Endothelial cell of umbilical vein (primary cell): ENCODE measurements around the gene DAB1. TPM values are rescaled to one million over a fixed set of nuclear protein-coding genes. Genes with fewer than 3 reads are reported as not detected.

Experiments
- BruUV-seq: library from RNA; stranded (reverse); fragments of 400-500 nt; replicated peaks from 2 replicates; lab custom pipeline; 2021; lab: Mats Ljungman, UMichigan
- CTCF ChIA-PET: fragments of 300-600, 350-600 bp; sonication (Branson Sonifier 250); formaldehyde crosslinking; loops from one replicate; lab custom pipeline; 2021; ENCODE audit warnings: antibody characterized with exemption, inconsistent platforms; lab: Charles Lee
- POLR2A ChIA-PET: fragments of 300-600, 350-600 bp; sonication (Branson Sonifier 250); formaldehyde crosslinking; loops from one replicate; lab custom pipeline; 2021; ENCODE audit warnings: antibody characterized with exemption, inconsistent platforms; lab: Charles Lee
- DNase-seq: peaks from one replicate; pipeline ENCODE4 v3.0.0-alpha.2; 2011; ENCODE audit warnings: low read depth, low spot score
- FAIRE-seq: peaks from 2 replicates; lab custom pipeline; 2011; peaks lifted over from hg19 to GRCh38; lab: Jason Lieb, UNC
- H2AFZ ChIP-seq: 2 replicates; pipeline ENCODE4 v1.6.0; 2012; ENCODE audit warnings: low read depth, low read length, control low read depth, inconsistent platforms
- H3K27ac ChIP-seq: 2 replicates; pipeline ENCODE4 v1.5.1; 2011; ENCODE audit warnings: low read depth, mild to moderate bottlenecking, control low read depth, low read length, moderate library complexity; ENCODE audit not compliant: insufficient read depth
- H3K27me3 ChIP-seq, 2 experiments: 2 replicates each; pipeline versions ENCODE4 v1.6.0 to v1.6.1; 2011; ENCODE audit warnings: low read length in 2 of 2, mixed read lengths in 1 of 2; ENCODE audit not compliant: control insufficient read depth in 2 of 2, insufficient read depth in 2 of 2
- H3K36me3 ChIP-seq, 2 experiments: 2 replicates in 1 of 2; 3 replicates in 1 of 2; pipeline ENCODE4 v1.5.1; 2011; ENCODE audit warnings: low read length in 2 of 2, mild to moderate bottlenecking in 1 of 2, moderate library complexity in 1 of 2; ENCODE audit not compliant: control insufficient read depth in 2 of 2, insufficient read depth in 2 of 2; ENCODE audit errors: extremely low read depth in 1 of 2
- H3K4me1 ChIP-seq: 3 replicates; pipeline ENCODE4 v1.5.1; 2011; ENCODE audit warnings: mild to moderate bottlenecking, low read length; ENCODE audit not compliant: control insufficient read depth, insufficient read depth; ENCODE audit errors: extremely low read depth
- H3K4me2 ChIP-seq: 2 replicates; pipeline ENCODE4 v1.6.1; 2011; ENCODE audit warnings: low read length, control low read depth, mixed read lengths; ENCODE audit not compliant: insufficient read depth
- H3K4me3 ChIP-seq, 3 experiments: fragments of 200-600 bp in 1 of 3; sonication (generic), shearing (Covaris generic) in 1 of 3; replicated peaks in 1 of 3; 2 replicates each; pipeline ENCODE4 v1.5.1; 2011 to 2016; ENCODE audit warnings: control low read depth in 3 of 3, low read length in 3 of 3, mild to moderate bottlenecking in 2 of 3, inconsistent platforms in 1 of 3, low read depth in 1 of 3, moderate library complexity in 1 of 3; ENCODE audit not compliant: insufficient read depth in 1 of 3
- H3K79me2 ChIP-seq: 2 replicates; pipeline ENCODE4 v1.6.0; 2012; ENCODE audit warnings: low read length, inconsistent platforms; ENCODE audit not compliant: control insufficient read depth, insufficient read depth
- H3K9ac ChIP-seq: replicated peaks from 2 replicates; pipeline ENCODE3; 2011; ENCODE audit warnings: low read length, control low read depth; ENCODE audit not compliant: insufficient read depth; ENCODE audit errors: extremely low read depth
- H3K9me1 ChIP-seq: replicated peaks from 3 replicates; pipeline ENCODE4 v1.6.0; 2011; ENCODE audit warnings: mild to moderate bottlenecking, low read length; ENCODE audit not compliant: control insufficient read depth, insufficient read depth; ENCODE audit errors: extremely low read depth
- H3K9me3 ChIP-seq: replicated peaks from 2 replicates; pipeline ENCODE4 v1.5.1; 2012; ENCODE audit warnings: low read length, inconsistent platforms; ENCODE audit not compliant: control insufficient read depth, insufficient read depth
- H4K20me1 ChIP-seq: replicated peaks from 2 replicates; pipeline ENCODE3; 2011; ENCODE audit warnings: mild to moderate bottlenecking, low read length; ENCODE audit not compliant: control insufficient read depth, insufficient read depth; ENCODE audit errors: extremely low read depth
- EZH2 ChIP-seq: IDR thresholded peaks from 2 replicates; pipeline ENCODE4 v1.6.1; 2012; ENCODE audit warnings: borderline replicate concordance, low read depth, mild to moderate bottlenecking, moderate library complexity, low read length, inconsistent platforms; ENCODE audit not compliant: severe bottlenecking
- FOS ChIP-seq: IDR thresholded peaks from 2 replicates; pipeline ENCODE4 v1.6.1; 2011; ENCODE audit warnings: mild to moderate bottlenecking, low read length, moderate library complexity, borderline replicate concordance; ENCODE audit not compliant: insufficient read depth
- GATA2 ChIP-seq: IDR thresholded peaks from 2 replicates; pipeline ENCODE4 v1.7.0; 2011; ENCODE audit warnings: low read depth, mild to moderate bottlenecking, moderate library complexity, mixed read lengths, low read length; ENCODE audit not compliant: insufficient read length, insufficient read depth
- JUN ChIP-seq: IDR thresholded peaks from 2 replicates; pipeline ENCODE4 v1.6.1; 2011; ENCODE audit warnings: borderline replicate concordance, low read depth; ENCODE audit not compliant: insufficient read length, insufficient read depth
- POLR2A ChIP-seq: IDR thresholded peaks from 2 replicates; pipeline ENCODE4 v1.6.1; 2012; ENCODE audit warnings: low read depth, mild to moderate bottlenecking, control low read depth, low read length
- POLR2AphosphoS5 ChIP-seq: IDR thresholded peaks from 2 replicates; pipeline ENCODE4 v1.6.1; 2012; ENCODE audit warnings: low read depth, mild to moderate bottlenecking, control low read depth, low read length, moderate library complexity; ENCODE audit not compliant: insufficient read depth
- dilution Hi-C: fragments of 300-500 bp; cut with MboI; formaldehyde crosslinking; loops from one replicate; pipeline ENCODE4 v1.15.0; 2019; ENCODE audit warnings: low sequenced_read_pairs; ENCODE audit not compliant: extremely low pct_ligation_motif_present
- intact Hi-C: fragments of 100-400 bp; cut with micrococcal nuclease; formaldehyde crosslinking; loops from one replicate; pipeline ENCODE4 v1.10.0; 2022
- polyA plus RNA-seq, 4 experiments: library from polyadenylated mRNA; depleted of rRNA in 3 of 4; stranded (reverse) in 3 of 4; unstranded in 1 of 4; fragments of >200 nt; gene quantifications; 2 replicates each; pipeline versions ENCODE4 v1.2.1 to v1.2.3, GENCODE V29; 2011 to 2012; ENCODE audit warnings: missing spikeins in 1 of 4
- total RNA-seq: library from RNA; stranded (reverse); gene quantifications from 2 replicates; pipeline ENCODE4 v1.2.3, GENCODE V29; 2021
- TF ChIP-seq, protein P1 (sequence below), 2 donors: IDR thresholded peaks; 1 replicate in 1 of 2; 2 replicates in 1 of 2; pipeline ENCODE4 v1.5.1; 2011; ENCODE audit warnings: low read length in 2 of 2, mild to moderate bottlenecking in 2 of 2, moderate library complexity in 2 of 2, control low read depth in 1 of 2, inconsistent platforms in 1 of 2, low read depth in 1 of 2; ENCODE audit not compliant: insufficient read depth in 1 of 2; ENCODE audit errors: extremely low read depth in 1 of 2
- TF ChIP-seq, protein P2 (sequence below): IDR thresholded peaks from 2 replicates; pipeline ENCODE4 v1.6.1; 2011; ENCODE audit not compliant: insufficient read depth, insufficient read length

The DAB1 gene
- total and polyA plus RNA-seq, 2 donors (not counting 3 experiments of a cell fraction or from before 2014, with no cell fraction given) = not detected

DNA sequence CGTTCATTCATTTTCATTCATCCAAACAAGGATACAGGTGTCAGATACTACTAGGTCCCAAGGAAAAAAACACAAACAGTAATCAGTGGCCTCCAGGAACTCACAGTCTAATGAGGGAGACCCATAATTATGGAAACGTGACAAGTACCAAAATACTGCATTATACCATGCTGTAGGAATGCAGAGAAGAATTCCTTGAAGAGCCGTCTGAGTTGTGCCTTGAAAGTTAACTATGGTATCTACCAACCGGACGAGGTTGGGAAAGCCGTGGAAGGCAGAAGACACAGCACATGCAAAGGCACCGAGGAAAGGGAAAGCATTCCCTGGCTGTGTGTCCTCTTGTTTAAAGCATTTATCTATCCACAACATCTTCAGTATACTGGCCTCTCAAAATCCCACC is 206.0 kb downstream of the DAB1 start:
- no peak overlapping the region for H3K4me3 ChIP-seq
- CTCF ChIA-PET = no interaction called here
- no peaks in the 10 kb centered on the region for H3K36me3 ChIP-seq
- no TSS peak for BruUV-seq
- no peaks in the 10 kb centered on the region for H3K27me3 ChIP-seq
- FAIRE-seq = no peak
- H3K9me1 ChIP-seq = no peaks in the 10 kb centered on the region
- intact Hi-C loops (no loop called here), dilution Hi-C loops (no loop called here)
- no peaks in the 10 kb centered on the region for H4K20me1 ChIP-seq
- H3K27ac ChIP-seq = no peak overlapping the region
- no peak overlapping the region for H2AFZ ChIP-seq
- DNase-seq = no peak
- H3K4me2 ChIP-seq = no peak overlapping the region
- no peak overlapping the region for H3K9ac ChIP-seq
- no peaks in the 10 kb centered on the region for H3K4me1 ChIP-seq
- no peaks in the 10 kb centered on the region for H3K79me2 ChIP-seq
- TF ChIP-seq, protein P1, sequence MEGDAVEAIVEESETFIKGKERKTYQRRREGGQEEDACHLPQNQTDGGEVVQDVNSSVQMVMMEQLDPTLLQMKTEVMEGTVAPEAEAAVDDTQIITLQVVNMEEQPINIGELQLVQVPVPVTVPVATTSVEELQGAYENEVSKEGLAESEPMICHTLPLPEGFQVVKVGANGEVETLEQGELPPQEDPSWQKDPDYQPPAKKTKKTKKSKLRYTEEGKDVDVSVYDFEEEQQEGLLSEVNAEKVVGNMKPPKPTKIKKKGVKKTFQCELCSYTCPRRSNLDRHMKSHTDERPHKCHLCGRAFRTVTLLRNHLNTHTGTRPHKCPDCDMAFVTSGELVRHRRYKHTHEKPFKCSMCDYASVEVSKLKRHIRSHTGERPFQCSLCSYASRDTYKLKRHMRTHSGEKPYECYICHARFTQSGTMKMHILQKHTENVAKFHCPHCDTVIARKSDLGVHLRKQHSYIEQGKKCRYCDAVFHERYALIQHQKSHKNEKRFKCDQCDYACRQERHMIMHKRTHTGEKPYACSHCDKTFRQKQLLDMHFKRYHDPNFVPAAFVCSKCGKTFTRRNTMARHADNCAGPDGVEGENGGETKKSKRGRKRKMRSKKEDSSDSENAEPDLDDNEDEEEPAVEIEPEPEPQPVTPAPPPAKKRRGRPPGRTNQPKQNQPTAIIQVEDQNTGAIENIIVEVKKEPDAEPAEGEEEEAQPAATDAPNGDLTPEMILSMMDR (IDR thresholded peaks at IDR 0.05; ENCODE audit: extremely low read depth in 1 of 2, insufficient read depth in 1 of 2, low read depth in 1 of 2, low read length in 2 of 2) = no peak
- TF ChIP-seq, protein P2, sequence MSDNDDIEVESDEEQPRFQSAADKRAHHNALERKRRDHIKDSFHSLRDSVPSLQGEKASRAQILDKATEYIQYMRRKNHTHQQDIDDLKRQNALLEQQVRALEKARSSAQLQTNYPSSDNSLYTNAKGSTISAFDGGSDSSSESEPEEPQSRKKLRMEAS = no peak
- TF ChIP-seq EZH2 (no peak), GATA2 (no peak), POLR2AphosphoS5 (no peak), JUN (no peak), FOS (no peak), POLR2A (no peak)
- POLR2A ChIA-PET = no interaction called here
- no peaks in the 10 kb centered on the region for H3K9me3 ChIP-seq
